GM21723 (cell line): ENCODE data around the gene DHX29.
"Not testable (repeated sequence)": the region's sequence is repeated elsewhere in the genome, so short reads cannot be mapped to it uniquely, and the experiment has no call there.

Experiments
- ATAC-seq: cut with Tn5 transposase; IDR thresholded peaks from one replicate; pipeline ENCODE4 v1.9.1; 2021; ENCODE audit warnings: mild to moderate bottlenecking, moderate library complexity; ENCODE audit not compliant: unreplicated experiment

The DHX29 gene

GRCh38 chr5:55307383-55308253 is at the start of gene DHX29, which contains the start of gene MTREX:
TSS of gene DHX29 (minus strand) at chr5:55307694. CDS start at chr5:55307573, 121 bp downstream.
TSS of gene MTREX (plus strand) at chr5:55307989. CDS start at chr5:55308014, 25 bp downstream.
- ATAC-seq = peak; percentile 94

DNA sequence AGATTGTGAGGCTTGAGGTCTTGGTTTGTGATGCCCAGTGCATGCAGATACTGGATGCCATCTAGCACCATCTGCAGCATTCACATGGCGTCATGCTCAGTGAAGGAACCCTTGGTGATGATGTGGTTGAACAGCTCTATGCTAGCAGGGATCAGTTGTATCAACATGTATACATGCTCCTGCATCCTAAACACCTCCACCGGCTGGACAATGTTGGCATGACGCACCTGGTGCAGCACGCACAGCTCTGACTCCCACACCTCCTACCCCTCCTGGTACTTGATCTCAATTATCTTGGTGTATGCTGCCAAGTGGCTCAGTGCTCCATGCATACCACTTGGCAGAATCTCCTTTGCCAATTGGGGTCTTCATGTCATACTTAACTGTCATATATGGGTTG is 49.4 kb upstream of the DHX29 start:
- no peak for ATAC-seq

- ATAC-seq = no peak
These were observed 43.3 kb upstream of the DHX29 start for GRCh38 chr5:55350754-55351153.

GRCh38 chr5:55347786-55348185 is 40.3 kb upstream of the DHX29 start:
- ATAC-seq = no peak

- ATAC-seq = no peak
These were observed 37.8 kb upstream of the DHX29 start for GRCh38 chr5:55345327-55345726.

DNA sequence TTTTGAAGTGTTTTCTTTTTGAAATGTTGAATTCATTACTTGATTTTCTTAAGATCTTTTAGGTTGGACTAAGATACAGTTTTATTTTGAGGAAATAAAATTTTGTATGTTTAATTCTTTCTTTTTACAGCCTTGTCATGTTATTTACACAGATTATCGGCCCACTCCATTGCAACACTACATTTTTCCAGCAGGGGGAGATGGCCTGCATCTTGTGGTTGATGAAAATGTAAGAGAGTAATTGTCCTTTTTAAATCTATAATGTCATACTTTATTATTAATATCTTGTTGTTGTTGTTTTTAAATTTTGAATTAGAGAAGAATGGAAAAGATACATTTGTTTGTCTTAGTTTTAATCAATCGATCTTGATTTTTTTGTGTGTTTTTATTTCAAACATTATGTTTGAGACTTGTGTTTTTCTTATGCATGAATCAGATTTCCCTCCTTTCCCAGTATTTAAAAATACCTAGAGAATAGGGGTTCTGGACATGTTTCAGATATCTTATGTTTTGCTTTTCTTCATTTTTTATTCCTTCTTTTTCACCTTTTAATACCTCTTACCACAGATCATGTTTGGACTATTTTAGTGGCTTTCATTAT is 37.0 kb upstream of the DHX29 start:
- ATAC-seq = no peak

GRCh38 chr5:55343609-55344008 is 36.1 kb upstream of the DHX29 start:
- no peak for ATAC-seq

- ATAC-seq = no peak
These were observed 35.6 kb upstream of the DHX29 start for GRCh38 chr5:55343107-55343506.

DNA sequence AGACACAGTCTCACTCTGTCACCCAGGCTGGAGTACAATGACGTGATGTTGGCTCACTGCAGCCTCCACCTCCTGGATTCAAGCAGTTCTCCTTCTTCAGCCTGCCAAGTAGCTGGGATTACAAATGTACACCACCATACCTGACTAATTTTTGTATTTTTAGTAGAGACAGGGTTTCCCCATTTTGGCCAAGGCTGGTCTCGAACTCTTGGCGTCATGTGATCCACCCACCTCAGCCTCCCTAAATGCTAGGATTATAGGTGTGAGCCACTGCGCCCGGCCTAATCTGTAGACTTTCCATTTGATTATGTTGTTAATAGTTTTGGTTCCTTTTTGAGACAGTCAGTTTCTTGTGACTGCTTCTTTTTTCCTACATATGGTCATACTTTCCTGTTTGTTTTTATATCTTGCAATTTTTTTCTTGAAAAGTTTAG is 31.3 kb upstream of the DHX29 start:
- peak; percentile 82 for ATAC-seq

GRCh38 chr5:55338092-55338613 is 30.7 kb upstream of the DHX29 start:
- no peak for ATAC-seq

- ATAC-seq = no peak
These were observed 26.3 kb upstream of the DHX29 start for GRCh38 chr5:55333811-55334210.

GRCh38 chr5:55333017-55333416 is 25.5 kb upstream of the DHX29 start:
- no peak for ATAC-seq

DNA sequence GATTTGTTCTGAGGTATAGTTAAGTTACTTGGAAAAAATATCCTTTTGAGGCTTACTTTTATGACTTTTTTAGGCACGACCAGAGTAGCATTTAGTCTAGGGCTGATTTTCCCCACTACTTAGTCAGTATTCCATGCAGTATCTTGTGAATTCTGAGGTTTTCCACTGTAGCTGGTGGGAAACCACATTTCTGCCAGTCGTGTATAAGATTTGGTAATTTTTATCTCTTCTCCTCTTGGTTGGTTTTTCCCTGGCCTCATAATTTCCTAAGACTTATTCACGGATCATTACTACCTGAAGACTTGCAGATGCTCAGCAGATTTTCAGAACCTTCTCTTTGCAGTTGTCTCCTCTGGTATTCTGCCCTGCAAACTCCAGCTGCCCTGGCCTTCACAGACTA is 23.8 kb upstream of the DHX29 start:
- ATAC-seq = no peak

DNA sequence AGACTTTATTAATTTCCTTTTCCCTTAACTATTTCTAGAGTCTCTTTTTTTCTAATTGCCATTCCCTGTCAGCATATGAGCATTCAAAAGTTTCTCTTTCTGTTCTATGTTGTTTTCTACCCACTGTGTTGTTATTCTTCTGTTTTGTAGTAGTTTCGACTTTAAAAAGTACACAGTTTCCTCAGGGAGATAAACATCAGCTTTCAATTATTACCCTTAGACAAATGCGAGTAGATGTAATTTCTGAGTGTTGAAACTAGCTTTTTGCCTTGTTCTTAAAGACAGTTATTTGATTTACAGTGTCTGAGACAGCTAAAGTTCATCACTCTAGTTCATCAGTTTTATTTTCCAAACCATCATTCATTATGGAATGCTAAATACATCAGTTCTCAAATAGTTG is 19.8 kb upstream of the DHX29 start:
- ATAC-seq = no peak

- ATAC-seq = no peak
These were observed 18.1 kb upstream of the DHX29 start for GRCh38 chr5:55325621-55326020.

DNA sequence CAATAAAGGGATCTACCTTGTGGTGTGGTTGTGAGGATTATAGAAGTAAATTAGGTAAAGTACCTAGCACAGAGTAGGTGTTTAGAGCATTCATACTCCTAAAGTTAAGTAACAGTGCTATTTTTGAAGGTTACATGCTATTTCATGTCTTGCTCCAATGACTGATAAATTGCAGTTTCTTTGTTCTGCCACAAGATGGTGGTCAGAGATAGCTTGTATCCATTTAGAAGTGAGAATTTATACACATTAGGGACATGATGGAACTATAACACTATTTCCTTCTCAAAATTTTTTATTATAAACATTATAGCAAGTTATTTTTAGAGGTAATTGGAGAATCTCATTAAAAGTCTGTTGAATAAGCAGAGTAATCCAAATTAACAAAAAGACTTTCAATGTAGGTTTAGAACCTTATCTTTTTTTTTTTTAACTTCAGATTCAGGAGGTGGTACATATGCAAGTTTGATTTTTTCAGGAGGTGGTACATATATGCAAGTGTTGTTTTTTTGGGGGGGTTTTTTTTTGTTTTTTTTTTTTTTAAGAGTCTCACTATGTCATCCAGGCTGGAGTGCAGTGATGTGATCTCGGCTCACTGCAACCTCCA is 17.4 kb upstream of the DHX29 start:
- no peak for ATAC-seq

DNA sequence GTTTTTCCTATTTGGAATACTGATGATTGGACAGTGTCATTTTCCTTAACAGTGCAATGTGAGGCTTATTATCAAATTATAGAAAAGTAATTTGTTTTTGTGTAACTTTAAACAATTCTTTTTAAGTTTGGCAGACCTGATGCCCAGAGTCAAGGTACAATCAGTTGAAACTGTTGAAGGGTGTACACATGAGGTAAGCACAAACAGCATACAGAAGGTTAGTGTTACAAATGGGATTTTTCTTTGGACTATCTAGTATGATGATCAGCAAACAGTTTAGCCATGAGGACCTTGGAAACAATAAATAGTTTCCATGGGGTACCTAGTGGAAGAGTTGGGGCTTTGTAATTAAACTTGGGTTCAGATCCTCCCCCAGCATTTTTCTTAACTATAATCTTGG is 16.5 kb upstream of the DHX29 start:
- no peak for ATAC-seq

GRCh38 chr5:55320571-55320970 is 13.1 kb upstream of the DHX29 start:
- ATAC-seq = no peak

GRCh38 chr5:55319491-55319890 is 12.0 kb upstream of the DHX29 start:
- no peak for ATAC-seq

- not testable (repeated sequence) for ATAC-seq
These were observed 10.7 kb upstream of the DHX29 start for GRCh38 chr5:55318237-55318636.

- no peak for ATAC-seq
These were observed 9.3 kb upstream of the DHX29 start for GRCh38 chr5:55316837-55317236.

DNA sequence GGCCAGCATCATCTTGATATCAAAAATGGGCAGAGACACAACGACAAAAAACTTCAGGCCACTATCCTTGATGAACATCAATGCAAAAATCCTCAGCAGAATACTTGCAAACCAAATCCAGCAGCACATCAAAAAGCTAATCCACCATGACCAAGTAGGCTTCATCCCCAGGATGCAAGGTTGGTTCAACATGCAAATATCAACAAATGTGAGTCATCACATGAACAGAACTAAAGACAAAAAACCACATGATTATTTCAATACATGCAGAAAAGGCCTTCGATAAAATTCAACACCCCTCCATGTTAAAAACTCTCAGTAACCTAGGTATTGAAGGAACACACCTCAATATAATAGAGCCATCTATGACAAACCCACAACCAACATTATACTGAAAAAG is 8.8 kb upstream of the DHX29 start:
- no peak for ATAC-seq
